GM19035 (cell line): Measurements from ENCODE around the gene ACTR5.

Experiments used
- ATAC-seq: cut with Tn5 transposase; IDR thresholded peaks from one replicate; pipeline ENCODE4 v1.9.1; 2021; ENCODE audit not compliant: unreplicated experiment

ACTR5 gene

DNA sequence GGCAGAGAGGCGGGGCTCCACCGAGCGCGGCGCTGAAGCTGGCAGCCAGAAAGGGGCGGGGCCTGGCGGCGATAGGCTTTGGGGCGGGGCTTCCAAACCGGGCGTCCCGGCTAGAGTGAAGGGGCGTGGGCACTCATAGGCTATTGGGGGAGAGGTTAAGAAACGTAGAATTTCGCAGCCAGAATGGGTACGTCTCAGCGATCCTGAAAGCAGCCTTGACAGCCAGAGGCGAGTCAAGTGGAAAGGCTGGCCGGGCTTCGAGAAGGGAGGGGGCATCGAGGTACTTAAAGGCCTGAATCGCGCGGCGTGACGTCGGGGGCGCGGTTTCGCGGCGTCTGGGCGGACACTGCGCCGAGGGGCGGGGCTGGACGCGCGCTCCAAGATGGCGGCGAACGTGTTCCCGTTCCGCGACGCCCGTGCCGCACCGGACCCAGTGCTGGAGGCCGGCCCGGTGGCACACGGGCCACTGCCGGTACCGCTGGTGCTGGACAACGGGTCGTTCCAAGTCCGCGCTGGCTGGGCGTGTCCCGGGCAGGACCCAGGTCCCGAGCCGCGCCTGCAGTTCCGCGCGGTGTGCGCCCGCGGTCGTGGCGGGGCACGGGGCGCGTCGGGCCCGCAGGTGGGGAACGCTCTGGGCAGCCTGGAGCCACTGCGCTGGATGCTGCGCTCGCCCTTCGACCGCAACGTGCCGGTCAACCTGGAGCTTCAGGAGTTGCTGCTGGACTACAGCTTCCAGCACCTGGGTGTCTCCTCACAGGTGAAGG lies at the start of gene ACTR5:
TSS of gene ACTR5 (plus strand) at position 364 of the 764 bp plus-strand sequence. CDS start at position 383, 19 bp downstream.
- peak; percentile 89 for ATAC-seq

DNA sequence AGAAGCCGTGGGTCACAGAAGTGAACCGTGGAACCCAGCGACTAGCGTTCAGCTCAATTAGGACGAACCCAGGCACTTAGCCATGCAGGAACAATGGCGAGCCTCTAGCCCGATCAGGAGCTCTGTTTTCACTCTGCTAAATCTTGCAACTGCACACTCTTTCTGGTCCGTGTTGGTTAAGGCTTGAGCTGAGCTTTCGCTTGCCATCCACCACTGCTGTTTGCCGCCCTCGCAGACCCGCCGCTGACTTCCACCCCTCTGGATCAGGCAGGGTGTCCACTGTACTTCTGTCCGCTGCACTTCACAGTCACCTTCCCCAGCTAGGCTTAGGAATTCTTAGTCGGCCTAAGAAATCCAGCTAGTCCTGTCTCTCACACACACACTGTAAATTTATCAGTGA lies 49.7 kb upstream of the ACTR5 start:
- no peak for ATAC-seq

DNA sequence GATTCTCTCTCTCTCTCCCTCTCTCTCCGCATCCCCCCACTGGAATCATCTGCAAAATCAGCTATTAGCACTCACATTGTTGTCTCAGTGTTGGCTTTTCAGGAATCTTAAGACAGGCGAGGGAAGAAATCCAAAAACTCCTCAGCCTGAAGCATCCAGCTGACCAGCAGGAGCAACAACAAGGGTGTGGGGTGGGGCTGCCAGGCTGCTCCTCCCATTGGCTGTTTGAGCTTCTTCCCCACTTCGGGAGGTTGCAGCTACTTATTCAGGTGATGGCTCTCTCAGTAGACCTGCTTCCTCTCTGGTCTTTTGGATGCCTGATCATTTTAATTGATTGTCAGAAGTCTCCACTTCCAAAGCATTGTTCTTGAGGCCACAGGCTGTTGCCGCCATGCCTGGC lies 48.1 kb upstream of the ACTR5 start:
- ATAC-seq = no peak

DNA sequence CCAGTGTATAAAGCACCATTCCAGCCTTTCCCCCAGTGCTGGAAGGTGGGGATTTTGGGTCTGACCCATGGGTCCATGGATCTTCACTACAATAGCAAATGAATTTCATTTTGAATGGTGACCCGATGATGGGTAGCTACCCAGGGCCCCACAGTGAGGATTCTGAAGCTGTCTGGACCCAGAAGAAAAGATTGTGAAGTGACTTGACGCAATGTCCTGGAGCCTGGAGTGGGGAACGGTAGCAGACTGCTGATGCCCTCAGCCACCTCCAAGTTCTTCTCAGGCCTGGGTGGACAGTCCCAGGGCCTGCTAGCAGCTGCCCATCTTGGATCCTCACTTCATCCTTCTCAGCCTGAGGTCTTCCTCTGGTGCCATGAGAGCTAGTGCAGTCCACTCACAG lies 47.3 kb upstream of the ACTR5 start:
- ATAC-seq = no peak

DNA sequence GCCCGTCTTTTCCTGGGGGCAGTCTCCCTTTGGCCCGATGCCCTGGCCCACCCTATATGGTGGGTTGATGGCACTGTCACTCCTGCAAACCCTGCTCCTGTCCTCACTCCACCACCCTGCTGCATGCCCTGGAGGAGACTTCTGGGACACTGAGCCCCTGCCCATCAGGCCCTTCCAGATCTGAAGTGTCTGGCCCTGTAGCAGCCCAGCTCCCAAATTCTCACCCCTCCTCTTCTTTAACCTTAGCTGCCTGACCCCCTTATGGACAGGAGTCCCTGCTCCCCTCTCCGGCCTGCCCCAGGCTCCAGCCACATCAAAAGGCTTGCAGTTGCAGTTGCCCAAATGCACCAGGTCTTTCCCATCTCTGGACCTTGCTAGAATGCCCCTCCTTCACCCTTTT lies 44.7 kb upstream of the ACTR5 start:
- no peak for ATAC-seq

DNA sequence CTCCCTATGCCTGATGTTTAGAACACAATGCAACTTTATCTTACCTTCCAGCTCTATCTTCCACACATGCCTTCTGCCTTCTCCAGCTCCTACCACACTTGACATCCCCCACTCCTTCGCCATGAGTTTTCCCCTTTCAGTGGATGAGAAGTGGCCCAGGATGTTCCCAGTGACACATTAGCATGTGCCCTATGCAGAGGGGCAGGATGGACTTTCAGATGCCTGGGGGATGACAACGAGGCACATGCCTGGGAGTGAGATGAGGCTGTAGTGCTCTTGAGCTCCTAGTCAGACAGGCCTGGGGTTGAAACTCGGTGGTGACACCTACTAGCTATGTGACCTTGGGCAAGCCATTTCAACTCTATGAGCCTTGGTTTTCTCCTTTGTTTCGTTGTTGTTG lies 44.1 kb upstream of the ACTR5 start:
- no peak for ATAC-seq

DNA sequence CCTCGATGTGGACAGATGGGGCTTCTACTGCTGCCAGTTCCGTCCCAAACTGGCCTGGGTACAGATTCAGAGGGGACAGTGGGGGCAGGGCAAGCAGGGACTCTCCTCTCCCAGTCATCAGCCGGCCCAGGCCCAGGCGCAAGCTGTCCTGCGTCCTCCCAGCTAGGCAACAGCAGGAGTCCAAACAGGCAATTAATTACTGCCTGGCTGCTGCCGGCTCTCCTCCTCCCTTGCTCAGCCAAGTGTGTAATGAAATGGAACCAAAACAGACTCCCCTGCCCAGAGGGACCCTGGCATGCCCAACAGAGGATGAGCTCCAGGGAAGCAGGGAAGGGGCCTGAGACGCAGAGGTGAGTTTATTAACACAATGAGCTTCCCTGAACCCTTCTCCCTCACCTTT lies 41.8 kb upstream of the ACTR5 start:
- no peak for ATAC-seq

DNA sequence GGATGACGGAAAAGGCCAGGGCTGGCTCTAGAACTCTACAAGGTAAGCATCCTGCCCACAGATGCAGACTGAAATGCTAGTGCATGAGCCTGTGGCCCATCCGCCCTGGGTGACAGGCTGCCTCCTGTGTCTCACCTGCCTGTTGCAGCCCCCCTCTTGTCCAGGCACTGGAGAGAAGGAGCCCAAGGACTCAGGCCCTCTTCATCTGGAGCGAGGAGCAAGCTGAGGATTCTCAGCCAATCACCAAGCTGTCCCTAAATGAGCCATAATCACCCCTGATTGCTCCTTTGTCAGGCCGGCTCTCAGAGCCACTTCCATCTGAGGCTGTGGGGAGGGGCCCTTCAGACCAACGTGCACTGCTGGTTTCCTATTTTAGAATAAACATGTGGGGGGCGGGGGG lies 34.0 kb upstream of the ACTR5 start:
- ATAC-seq = no peak

DNA sequence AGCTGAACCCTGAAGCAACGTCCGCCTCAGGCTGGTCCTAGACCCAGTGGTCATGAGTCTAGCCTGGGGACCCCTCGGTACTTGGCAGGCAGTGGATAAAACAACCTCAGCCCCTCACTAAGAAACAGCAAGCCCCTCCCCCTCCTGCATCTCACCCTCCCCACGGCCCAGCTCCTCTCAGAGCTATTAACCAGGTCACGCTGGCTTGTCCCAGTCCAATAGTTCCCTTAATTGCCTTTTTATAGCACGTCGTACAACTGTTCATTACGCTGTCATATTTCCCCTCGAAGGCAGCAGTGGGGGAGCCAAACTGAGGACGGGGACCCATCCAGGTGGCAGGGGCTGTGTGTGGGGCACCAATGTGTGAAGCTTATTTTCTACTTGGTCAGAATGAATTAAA lies 32.6 kb upstream of the ACTR5 start:
- ATAC-seq = no peak

DNA sequence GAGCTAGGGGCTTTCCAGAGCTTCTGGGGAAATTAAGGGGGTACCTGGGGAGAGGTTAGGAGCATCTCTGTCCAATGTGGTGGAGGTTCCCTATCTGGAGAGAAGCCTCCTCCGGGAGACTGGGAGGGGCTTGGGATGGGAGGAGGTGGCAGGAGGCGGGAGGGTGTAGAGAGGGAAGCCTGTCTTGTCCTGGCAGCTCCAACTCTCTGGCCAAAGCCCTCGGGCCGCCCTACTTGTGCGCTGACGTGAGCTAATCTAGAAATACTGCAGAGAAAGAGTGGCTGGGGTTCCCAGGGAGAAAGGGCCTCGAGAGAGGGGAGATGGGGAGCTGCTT lies 25.6 kb upstream of the ACTR5 start:
- no peak for ATAC-seq

DNA sequence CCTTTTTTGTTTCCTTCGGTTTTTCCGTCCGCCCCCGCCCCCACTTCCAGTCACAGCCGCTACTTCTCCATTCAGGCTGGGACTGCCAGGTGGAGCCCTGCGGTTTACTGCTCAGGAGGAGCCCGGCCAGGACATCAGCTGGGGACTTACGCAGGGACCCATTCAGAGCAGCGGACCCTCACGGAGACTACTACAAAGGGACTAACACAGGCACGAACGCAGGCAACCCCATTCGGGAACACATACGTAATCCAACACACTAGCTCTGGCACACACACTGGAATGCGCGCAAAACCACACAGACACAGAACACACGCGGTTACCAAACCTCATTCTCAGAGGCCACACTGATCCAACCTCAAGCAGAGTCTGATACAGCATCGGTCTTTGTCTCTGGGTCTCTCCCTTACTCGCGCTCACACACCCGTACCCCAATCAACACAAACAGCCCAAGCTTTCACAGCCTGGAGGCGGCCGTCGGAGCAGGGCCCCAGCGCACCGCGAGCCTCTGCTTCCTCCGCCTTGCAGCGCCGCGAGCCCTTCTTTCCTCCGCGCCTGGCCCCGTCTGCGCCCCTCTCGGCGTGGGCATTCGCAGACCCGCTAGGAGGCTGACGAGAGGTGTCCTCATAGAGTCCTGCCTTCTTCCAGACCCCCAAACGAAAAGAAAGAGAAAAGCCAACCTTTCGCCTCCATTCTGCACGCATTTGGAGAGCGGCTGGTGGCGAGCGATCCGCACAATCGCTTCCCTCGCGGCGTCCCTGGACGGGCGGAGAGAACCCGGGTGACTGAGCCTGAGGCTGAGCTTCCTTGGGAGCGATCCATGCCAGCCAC lies 25.0 kb upstream of the ACTR5 start:
- no peak for ATAC-seq

DNA sequence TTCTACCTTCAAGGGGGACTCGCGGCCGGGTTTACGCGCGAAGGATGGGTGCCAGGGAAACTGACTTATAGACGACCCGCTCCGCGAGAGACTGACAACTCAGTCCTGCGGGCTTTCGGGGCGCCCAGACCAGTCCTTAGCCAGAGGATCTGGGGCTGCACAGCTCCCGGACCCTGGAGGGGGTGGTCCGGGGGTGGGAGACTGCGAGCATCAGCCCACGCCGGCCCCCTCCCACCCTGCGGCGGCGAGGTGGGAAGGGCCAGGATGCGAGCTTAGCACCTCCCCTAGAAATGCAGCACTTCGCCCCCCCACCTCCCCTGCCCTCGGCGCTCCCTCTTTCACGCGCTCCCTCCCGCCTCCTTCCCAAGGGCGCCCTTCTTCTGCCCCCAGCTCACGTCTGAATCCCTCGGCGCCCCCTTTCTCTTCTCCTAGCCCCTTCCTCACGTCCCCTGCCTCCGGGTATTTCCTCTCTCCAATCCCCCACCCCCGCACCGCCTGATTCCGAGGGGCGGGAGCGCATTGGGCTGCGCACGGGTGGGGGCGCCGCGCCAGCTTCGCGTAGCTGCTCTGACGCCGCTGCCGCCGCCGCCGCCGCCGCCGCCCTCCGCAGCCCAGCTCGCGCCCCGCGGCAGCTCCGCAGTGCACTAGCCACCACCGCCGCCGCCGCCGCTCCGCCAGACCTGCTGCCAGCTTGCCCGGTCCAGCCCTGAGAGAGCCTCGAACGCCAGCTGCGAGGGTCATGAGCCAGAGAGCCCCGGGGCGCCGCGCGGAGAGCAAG lies 24.2 kb upstream of the ACTR5 start, which contains the start of gene SLC32A1:
TSS of gene SLC32A1 (plus strand) at position 639 of the 778 bp plus-strand sequence. CDS start 239 bp downstream, outside the sequence.
- no peak for ATAC-seq

DNA sequence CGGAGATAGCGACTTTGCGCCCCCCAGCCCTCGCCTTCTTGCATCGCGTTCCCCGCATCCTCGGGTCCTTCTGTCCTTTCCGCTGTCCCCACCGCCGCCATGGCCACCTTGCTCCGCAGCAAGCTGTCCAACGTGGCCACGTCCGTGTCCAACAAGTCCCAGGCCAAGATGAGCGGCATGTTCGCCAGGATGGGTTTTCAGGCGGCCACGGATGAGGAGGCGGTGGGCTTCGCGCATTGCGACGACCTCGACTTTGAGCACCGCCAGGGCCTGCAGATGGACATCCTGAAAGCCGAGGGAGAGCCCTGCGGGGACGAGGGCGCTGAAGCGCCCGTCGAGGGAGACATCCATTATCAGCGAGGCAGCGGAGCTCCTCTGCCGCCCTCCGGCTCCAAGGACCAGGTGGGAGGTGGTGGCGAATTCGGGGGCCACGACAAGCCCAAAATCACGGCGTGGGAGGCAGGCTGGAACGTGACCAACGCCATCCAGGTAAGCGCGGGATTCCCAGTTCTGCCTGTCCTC lies 23.6 kb upstream of the ACTR5 start:
- ATAC-seq = no peak

DNA sequence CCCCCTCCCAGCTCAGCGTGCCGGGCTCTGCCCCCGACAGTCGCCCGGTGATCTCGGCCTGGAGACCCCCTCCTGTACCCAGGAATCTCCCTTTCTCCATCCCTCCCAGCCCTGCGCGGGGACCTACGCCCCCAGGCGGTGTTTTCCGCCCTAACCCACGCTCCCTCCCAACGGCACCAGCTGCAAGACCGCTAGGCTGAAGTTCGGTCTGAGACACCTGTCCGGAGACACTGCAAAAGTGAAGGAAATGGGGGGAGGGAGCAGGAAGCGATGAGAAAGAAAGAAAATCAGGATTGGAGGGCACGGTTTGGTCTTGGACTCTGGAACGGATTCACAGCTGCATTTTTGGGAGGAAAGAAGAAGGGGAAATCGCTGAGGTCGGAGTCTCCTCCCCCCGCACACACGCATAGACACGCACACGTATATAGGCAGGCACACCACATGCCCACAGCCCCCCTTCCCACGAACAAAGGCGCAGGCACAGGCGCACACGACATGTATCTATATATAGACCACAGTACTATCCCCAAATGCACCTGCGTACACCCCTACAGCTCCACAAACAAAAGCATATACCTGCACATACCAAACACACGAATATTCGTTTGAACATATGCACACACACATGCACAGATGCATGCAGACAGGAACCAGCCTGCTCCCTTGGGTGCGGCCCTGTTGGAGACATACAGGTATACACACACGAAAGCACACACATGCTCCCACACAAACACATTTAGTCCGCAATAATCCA lies 22.9 kb upstream of the ACTR5 start:
- no peak for ATAC-seq

DNA sequence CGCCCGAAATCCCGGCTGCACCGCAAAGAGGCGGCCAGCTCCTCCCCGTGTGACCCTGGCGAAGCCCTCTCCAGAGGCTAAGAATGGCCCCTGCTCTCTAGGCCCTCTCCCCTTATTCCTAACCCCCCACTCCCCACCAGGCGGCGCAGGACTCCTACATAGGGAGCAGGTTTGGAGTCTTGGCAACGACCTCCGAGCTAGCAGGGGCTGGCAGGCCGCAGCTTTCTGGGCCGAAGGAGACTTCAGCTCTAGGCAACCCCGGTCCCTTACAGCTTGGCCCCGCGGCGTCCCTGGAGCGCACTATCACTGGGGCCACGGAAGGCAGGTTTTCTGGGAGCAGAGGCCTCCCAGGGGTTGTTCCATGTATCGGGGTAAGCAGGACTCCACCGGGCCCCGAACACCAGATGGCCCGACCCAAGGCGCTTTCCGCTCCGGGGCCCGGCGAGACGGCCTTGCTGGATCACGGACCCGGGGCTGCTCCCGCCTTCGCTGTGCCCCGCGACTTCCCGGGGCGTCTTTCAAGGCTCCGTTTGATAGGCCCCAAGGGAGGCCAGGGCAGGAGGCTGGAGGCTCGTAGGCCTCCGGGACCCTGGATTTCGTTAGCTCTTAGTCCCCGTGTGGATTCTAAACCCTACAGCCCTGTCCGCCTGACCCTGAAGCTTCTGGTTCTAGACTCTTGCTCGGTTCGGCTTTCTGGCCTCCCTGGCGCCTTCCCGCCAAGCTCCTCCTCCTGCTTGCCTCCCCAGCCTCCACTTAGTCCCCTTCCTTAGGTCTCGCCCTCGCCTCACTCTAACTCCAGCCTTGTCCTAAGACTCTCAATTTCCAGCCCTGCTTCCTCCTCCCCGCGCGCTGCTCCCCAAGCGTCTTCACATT lies 22.1 kb upstream of the ACTR5 start:
- no peak for ATAC-seq

DNA sequence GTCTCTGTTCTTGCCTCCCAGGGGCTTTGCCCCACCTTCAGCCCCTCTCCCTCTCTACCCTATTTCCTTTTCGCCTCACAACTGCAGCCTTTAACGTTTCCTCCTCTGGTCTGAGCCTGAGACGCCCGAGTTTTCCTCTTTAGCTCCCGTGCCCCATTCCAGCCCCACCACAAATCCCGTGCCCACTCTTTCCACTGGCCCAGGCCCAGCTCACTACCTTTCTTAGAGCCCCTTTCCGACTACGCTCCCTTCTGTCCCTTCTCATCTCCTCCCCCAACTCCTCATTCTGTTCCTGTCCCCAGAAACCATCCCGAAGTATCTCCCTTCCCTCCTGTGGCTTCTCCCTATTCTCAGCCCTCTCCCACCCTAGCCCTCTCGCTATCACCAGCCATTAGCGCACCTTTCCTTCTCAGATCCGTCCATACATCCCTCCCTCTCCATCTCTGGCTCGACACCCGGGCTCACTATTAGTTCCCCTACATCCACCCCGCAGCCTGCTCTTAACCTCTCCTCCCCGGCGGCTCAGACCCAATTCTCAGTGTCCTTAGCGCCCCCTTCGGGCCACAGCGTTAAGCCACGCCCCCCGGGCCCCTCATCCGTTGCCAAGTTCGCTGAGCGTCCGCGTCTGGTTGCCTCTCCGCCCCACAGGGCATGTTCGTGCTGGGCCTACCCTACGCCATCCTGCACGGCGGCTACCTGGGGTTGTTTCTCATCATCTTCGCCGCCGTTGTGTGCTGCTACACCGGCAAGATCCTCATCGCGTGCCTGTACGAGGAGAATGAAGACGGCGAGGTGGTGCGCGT lies 21.3 kb upstream of the ACTR5 start:
- no peak for ATAC-seq

DNA sequence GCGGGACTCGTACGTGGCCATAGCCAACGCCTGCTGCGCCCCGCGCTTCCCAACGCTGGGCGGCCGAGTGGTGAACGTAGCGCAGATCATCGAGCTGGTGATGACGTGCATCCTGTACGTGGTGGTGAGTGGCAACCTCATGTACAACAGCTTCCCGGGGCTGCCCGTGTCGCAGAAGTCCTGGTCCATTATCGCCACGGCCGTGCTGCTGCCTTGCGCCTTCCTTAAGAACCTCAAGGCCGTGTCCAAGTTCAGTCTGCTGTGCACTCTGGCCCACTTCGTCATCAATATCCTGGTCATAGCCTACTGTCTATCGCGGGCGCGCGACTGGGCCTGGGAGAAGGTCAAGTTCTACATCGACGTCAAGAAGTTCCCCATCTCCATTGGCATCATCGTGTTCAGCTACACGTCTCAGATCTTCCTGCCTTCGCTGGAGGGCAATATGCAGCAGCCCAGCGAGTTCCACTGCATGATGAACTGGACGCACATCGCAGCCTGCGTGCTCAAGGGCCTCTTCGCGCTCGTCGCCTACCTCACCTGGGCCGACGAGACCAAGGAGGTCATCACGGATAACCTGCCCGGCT lies 20.6 kb upstream of the ACTR5 start:
- no peak for ATAC-seq

DNA sequence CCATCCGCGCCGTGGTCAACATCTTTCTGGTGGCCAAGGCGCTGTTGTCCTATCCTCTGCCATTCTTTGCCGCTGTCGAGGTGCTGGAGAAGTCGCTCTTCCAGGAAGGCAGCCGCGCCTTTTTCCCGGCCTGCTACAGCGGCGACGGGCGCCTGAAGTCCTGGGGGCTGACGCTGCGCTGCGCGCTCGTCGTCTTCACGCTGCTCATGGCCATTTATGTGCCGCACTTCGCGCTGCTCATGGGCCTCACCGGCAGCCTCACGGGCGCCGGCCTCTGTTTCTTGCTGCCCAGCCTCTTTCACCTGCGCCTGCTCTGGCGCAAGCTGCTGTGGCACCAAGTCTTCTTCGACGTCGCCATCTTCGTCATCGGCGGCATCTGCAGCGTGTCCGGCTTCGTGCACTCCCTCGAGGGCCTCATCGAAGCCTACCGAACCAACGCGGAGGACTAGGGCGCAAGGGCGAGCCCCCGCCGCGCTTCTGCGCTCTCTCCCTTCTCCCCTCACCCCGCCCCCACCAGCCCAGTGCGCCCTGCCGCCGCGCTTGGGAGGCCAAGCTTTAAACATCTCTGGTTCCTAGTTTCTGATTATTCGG lies 20.0 kb upstream of the ACTR5 start:
- ATAC-seq = no peak
